Osteocyte (in vitro differentiated cells): ENCODE data around the gene FAM98C. TPM values are rescaled to one million over a fixed set of nuclear protein-coding genes. Genes with fewer than 3 reads are reported as not detected.

Experiments
- DNase-seq: peaks from one replicate; pipeline ENCODE4 v3.0.0; 2021; ENCODE audit warnings: mixed read lengths; ENCODE audit not compliant: unreplicated experiment; ENCODE audit errors: extremely low spot score
- H3K27ac Mint-ChIP-seq: one replicate; pipeline ENCODE4 v1.8.0; 2021; ENCODE audit warnings: mild to moderate bottlenecking, mixed read lengths; ENCODE audit not compliant: unreplicated experiment
- H3K27me3 Mint-ChIP-seq: one replicate; pipeline ENCODE4 v1.8.0; 2021; ENCODE audit warnings: mixed read lengths; ENCODE audit not compliant: unreplicated experiment
- H3K36me3 Mint-ChIP-seq: one replicate; pipeline ENCODE4 v1.8.0; 2021; ENCODE audit warnings: mixed read lengths; ENCODE audit not compliant: unreplicated experiment
- H3K4me1 Mint-ChIP-seq: one replicate; pipeline ENCODE4 v1.8.0; 2021; ENCODE audit warnings: mixed read lengths; ENCODE audit not compliant: unreplicated experiment
- H3K4me3 Mint-ChIP-seq: one replicate; pipeline ENCODE4 v1.8.0; 2021; ENCODE audit warnings: mild to moderate bottlenecking, moderate library complexity, mixed read lengths; ENCODE audit not compliant: unreplicated experiment
- H3K9me3 Mint-ChIP-seq: one replicate; pipeline ENCODE4 v1.8.0; 2021; ENCODE audit warnings: mixed read lengths; ENCODE audit not compliant: unreplicated experiment
- CTCF ChIP-seq: fragments of 200-600 bp; sonication (generic); IDR thresholded peaks from 2 replicates; pipeline ENCODE4 v1.5.0; 2021; ENCODE audit warnings: antibody characterized with exemption, mild to moderate bottlenecking, moderate library complexity
- total RNA-seq: library from RNA; stranded (reverse); gene quantifications from 2 replicates; pipeline ENCODE4 v1.2.1, GENCODE V29; 2021

FAM98C gene
- total RNA-seq, 1 donor from 2014 or later, result 19.4 TPM

GRCh38 chr19:38374332-38375097, 28.4 kb upstream of the FAM98C start, which contains the start of gene PSMD8:
TSS of gene PSMD8 (plus strand) at chr19:38374571. CDS start at chr19:38374602, 31 bp downstream.
- peak; percentile 99 for DNase-seq
- Mint-ChIP-seq H3K4me3 (peak within 1 kb of the TSS; percentile 100), H3K27me3 (peaks cover 13% of the 10 kb centered on the region), H3K36me3 (peaks cover 4% of the 10 kb centered on the region), H3K9me3 (no peaks in the 10 kb centered on the region), H3K27ac (peak within 1 kb of the TSS; percentile 99), H3K4me1 (peaks cover 24% of the 10 kb centered on the region)
- peak; percentile 38 for TF ChIP-seq CTCF

- Mint-ChIP-seq H3K27me3 (peaks cover 13% of the 10 kb centered on the region), H3K9me3 (no peaks in the 10 kb centered on the region), H3K36me3 (peaks cover 6% of the 10 kb centered on the region), H3K27ac (peak overlapping the region; percentile 99), H3K4me1 (peaks cover 24% of the 10 kb centered on the region), H3K4me3 (peak overlapping the region; percentile 100)
- DNase-seq, result no peak
- no peak for TF ChIP-seq CTCF
Measured at GRCh38 chr19:38375098-38375493, 27.8 kb upstream of the FAM98C start.

- H3K27ac Mint-ChIP-seq, result peak overlapping the region; percentile 99
- no peaks in the 10 kb centered on the region for H3K9me3 Mint-ChIP-seq
- H3K27me3 Mint-ChIP-seq, result peaks cover 7% of the 10 kb centered on the region
- no peak for TF ChIP-seq CTCF
- H3K4me1 Mint-ChIP-seq, result peaks cover 24% of the 10 kb centered on the region
- peak overlapping the region; percentile 100 for H3K4me3 Mint-ChIP-seq
- H3K36me3 Mint-ChIP-seq, result peaks cover 6% of the 10 kb centered on the region
- no peak for DNase-seq
Measured at GRCh38 chr19:38375748-38376147, 27.1 kb upstream of the FAM98C start.

GRCh38 chr19:38376576-38376975, 26.3 kb upstream of the FAM98C start:
- Mint-ChIP-seq H3K27me3 (peaks cover 2% of the 10 kb centered on the region), H3K27ac (no peak overlapping the region), H3K36me3 (peaks cover 11% of the 10 kb centered on the region), H3K9me3 (no peaks in the 10 kb centered on the region), H3K4me1 (peaks cover 24% of the 10 kb centered on the region), H3K4me3 (peak overlapping the region; percentile 100)
- TF ChIP-seq CTCF, result no peak
- DNase-seq, result no peak

- peaks cover 16% of the 10 kb centered on the region for H3K36me3 Mint-ChIP-seq
- DNase-seq, result no peak
- peak overlapping the region; percentile 100 for H3K4me3 Mint-ChIP-seq
- H3K9me3 Mint-ChIP-seq, result no peaks in the 10 kb centered on the region
- H3K4me1 Mint-ChIP-seq, result peaks cover 24% of the 10 kb centered on the region
- TF ChIP-seq CTCF, result no peak
- H3K27ac Mint-ChIP-seq, result no peak overlapping the region
- no peaks in the 10 kb centered on the region for H3K27me3 Mint-ChIP-seq
Measured at GRCh38 chr19:38377052-38377451, 25.8 kb upstream of the FAM98C start.
